Prostate gland (tissue), 2 donors: ENCODE data around the gene EVPLL.

Experiments
- POLR2A ChIP-seq: fragments of 450-650 bp; IDR thresholded peaks from one replicate; pipeline ENCODE4 v1.6.1; 2016; ENCODE audit warnings: antibody characterized with exemption, mild to moderate bottlenecking
- POLR2AphosphoS5 ChIP-seq: sonication (generic); formaldehyde crosslinking; IDR thresholded peaks from one replicate; pipeline ENCODE4 v1.6.1; 2017; ENCODE audit warnings: antibody characterized with exemption
- TF ChIP-seq, protein P1 (sequence below), 4 experiments: fragments of 200-600 bp in 2 of 4; fragments of 450-650 bp in 2 of 4; sonication (generic) in 2 of 4; IDR thresholded peaks; 1 replicate in 3 of 4; 2 replicates in 1 of 4; pipeline ENCODE4 v1.5.1; 2016 to 2019; ENCODE audit warnings: antibody characterized with exemption in 4 of 4, mild to moderate bottlenecking in 2 of 4, moderate library complexity in 2 of 4

- TF ChIP-seq, protein P1, sequence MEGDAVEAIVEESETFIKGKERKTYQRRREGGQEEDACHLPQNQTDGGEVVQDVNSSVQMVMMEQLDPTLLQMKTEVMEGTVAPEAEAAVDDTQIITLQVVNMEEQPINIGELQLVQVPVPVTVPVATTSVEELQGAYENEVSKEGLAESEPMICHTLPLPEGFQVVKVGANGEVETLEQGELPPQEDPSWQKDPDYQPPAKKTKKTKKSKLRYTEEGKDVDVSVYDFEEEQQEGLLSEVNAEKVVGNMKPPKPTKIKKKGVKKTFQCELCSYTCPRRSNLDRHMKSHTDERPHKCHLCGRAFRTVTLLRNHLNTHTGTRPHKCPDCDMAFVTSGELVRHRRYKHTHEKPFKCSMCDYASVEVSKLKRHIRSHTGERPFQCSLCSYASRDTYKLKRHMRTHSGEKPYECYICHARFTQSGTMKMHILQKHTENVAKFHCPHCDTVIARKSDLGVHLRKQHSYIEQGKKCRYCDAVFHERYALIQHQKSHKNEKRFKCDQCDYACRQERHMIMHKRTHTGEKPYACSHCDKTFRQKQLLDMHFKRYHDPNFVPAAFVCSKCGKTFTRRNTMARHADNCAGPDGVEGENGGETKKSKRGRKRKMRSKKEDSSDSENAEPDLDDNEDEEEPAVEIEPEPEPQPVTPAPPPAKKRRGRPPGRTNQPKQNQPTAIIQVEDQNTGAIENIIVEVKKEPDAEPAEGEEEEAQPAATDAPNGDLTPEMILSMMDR (IDR thresholded peaks at IDR 0.05), result no peak
- TF ChIP-seq POLR2A (no peak), POLR2AphosphoS5 (no peak)
Measured at GRCh38 chr17:18356624-18357023, 21.0 kb upstream of the EVPLL start.
